Peyer's patch (tissue), 4 donors: ENCODE data around the gene PCDHB3.
"Not testable (repeated sequence)": the region's sequence is repeated elsewhere in the genome, so short reads cannot be mapped to it uniquely, and the experiment has no call there.

Source experiments
- POLR2A ChIP-seq, 2 donors: fragments of 450-650 bp; IDR thresholded peaks; one replicate each; pipeline ENCODE4 v1.5.1; 2017; ENCODE audit warnings: antibody characterized with exemption in 2 of 2, mild to moderate bottlenecking in 2 of 2, moderate library complexity in 2 of 2
- TF ChIP-seq, protein P1 (sequence below), 6 experiments: fragments of 450-650 bp in 4 of 6; fragments of 200-600 bp in 2 of 6; sonication (generic) in 1 of 6; IDR thresholded peaks; one replicate each; pipeline ENCODE4 v1.5.1; 2017 to 2019; ENCODE audit warnings: antibody characterized with exemption in 6 of 6, mild to moderate bottlenecking in 3 of 6, moderate library complexity in 1 of 6

DNA sequence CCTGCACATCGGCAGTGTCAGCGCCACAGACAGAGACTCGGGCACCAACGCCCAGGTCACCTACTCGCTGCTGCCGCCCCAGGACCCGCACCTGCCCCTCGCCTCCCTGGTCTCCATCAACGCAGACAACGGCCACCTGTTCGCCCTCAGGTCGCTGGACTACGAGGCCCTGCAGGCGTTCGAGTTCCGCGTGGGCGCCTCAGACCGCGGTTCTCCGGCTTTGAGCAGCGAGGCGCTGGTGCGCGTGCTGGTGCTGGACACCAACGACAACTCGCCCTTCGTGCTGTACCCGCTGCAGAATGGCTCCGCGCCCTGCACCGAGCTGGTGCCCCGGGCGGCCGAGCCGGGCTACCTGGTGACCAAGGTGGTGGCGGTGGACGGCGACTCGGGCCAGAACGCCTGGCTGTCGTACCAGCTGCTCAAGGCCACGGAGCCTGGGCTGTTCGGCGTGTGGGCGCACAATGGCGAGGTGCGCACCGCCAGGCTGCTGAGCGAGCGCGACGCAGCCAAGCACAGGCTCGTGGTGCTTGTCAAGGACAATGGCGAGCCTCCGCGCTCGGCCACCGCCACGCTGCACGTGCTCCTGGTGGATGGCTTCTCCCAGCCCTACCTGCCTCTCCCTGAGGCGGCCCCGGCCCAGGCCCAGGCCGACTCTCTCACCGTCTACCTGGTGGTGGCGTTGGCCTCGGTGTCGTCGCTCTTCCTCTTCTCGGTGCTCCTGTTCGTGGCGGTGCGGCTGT is 23.3 kb downstream of the PCDHB3 start:
- TF ChIP-seq, protein P1, sequence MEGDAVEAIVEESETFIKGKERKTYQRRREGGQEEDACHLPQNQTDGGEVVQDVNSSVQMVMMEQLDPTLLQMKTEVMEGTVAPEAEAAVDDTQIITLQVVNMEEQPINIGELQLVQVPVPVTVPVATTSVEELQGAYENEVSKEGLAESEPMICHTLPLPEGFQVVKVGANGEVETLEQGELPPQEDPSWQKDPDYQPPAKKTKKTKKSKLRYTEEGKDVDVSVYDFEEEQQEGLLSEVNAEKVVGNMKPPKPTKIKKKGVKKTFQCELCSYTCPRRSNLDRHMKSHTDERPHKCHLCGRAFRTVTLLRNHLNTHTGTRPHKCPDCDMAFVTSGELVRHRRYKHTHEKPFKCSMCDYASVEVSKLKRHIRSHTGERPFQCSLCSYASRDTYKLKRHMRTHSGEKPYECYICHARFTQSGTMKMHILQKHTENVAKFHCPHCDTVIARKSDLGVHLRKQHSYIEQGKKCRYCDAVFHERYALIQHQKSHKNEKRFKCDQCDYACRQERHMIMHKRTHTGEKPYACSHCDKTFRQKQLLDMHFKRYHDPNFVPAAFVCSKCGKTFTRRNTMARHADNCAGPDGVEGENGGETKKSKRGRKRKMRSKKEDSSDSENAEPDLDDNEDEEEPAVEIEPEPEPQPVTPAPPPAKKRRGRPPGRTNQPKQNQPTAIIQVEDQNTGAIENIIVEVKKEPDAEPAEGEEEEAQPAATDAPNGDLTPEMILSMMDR (IDR thresholded peaks at IDR 0.05) = not testable (repeated sequence)
- not testable (repeated sequence) for TF ChIP-seq POLR2A (IDR thresholded peaks at IDR 0.05)
